Activated T-cell treated with anti-CD3 and anti-CD28 coated beads, Interleukin-2, amount 50 U/mL, for 4 hours (primary cell): ENCODE data around the gene CLSTN2. TPM values are rescaled to one million over a fixed set of nuclear protein-coding genes. Genes with fewer than 3 reads are reported as not detected.

Experiments used
- ATAC-seq, 2 donors: fragments of 200-7000 bp; cut with Tn5 transposase; one replicate each; pipeline ENCODE4 v1.10.0; 2021
- DNase-seq: peaks from one replicate; pipeline ENCODE4 v3.0.0-alpha.2; 2020
- H3K27me3 Mint-ChIP-seq: one replicate; pipeline ENCODE4 v1.8.0; 2021; ENCODE audit warnings: low read depth, mixed read lengths
- H3K36me3 Mint-ChIP-seq: one replicate; pipeline ENCODE4 v1.8.0; 2022; ENCODE audit warnings: mixed read lengths; ENCODE audit not compliant: insufficient read depth
- H3K4me1 Mint-ChIP-seq: one replicate; pipeline ENCODE4 v1.8.0; 2021; ENCODE audit warnings: low read depth, mixed read lengths
- H3K4me3 Mint-ChIP-seq: one replicate; pipeline ENCODE4 v1.8.0; 2021; ENCODE audit warnings: mild to moderate bottlenecking, moderate library complexity, mixed read lengths
- H3K9me3 Mint-ChIP-seq: one replicate; pipeline ENCODE4 v1.8.0; 2021; ENCODE audit warnings: mixed read lengths
- total RNA-seq, 3 donors: library from RNA; stranded (reverse); gene quantifications; one replicate each; pipeline ENCODE4 v1.2.1, GENCODE V29; 2021

The CLSTN2 gene
- total RNA-seq, 3 donors from 2014 or later, result under 0.01 to 0.10 (median 0.03) TPM

- Mint-ChIP-seq H3K27me3 (no peaks in the 10 kb centered on the region), H3K4me1 (no peaks in the 10 kb centered on the region), H3K4me3 (no peak overlapping the region), H3K36me3 (no peaks in the 10 kb centered on the region), H3K9me3 (no peaks in the 10 kb centered on the region)
- ATAC-seq, result no peak
- no peak for DNase-seq
Observed at GRCh38 chr3:140250010-140250855, 315.2 kb downstream of the CLSTN2 start.

GRCh38 chr3:140250945-140251344, 316.0 kb downstream of the CLSTN2 start:
- Mint-ChIP-seq H3K27me3 (no peaks in the 10 kb centered on the region), H3K36me3 (no peaks in the 10 kb centered on the region), H3K4me1 (no peaks in the 10 kb centered on the region), H3K4me3 (no peak overlapping the region), H3K9me3 (no peaks in the 10 kb centered on the region)
- ATAC-seq (no peak), DNase-seq (no peak)

GRCh38 chr3:140251678-140252077, 316.7 kb downstream of the CLSTN2 start:
- no peaks in the 10 kb centered on the region for H3K36me3 Mint-ChIP-seq
- no peaks in the 10 kb centered on the region for H3K27me3 Mint-ChIP-seq
- no peak overlapping the region for H3K4me3 Mint-ChIP-seq
- H3K4me1 Mint-ChIP-seq, result no peaks in the 10 kb centered on the region
- H3K9me3 Mint-ChIP-seq, result no peaks in the 10 kb centered on the region
- ATAC-seq (no peak), DNase-seq (no peak)

GRCh38 chr3:140252812-140253656, 318.0 kb downstream of the CLSTN2 start:
- Mint-ChIP-seq H3K9me3 (no peaks in the 10 kb centered on the region), H3K36me3 (no peaks in the 10 kb centered on the region), H3K4me3 (no peak overlapping the region), H3K27me3 (no peaks in the 10 kb centered on the region), H3K4me1 (no peaks in the 10 kb centered on the region)
- ATAC-seq (no peak), DNase-seq (no peak)

GRCh38 chr3:140258222-140258724, 323.3 kb downstream of the CLSTN2 start:
- Mint-ChIP-seq H3K4me3 (no peak overlapping the region), H3K36me3 (no peaks in the 10 kb centered on the region), H3K9me3 (no peaks in the 10 kb centered on the region), H3K27me3 (no peaks in the 10 kb centered on the region), H3K4me1 (no peaks in the 10 kb centered on the region)
- ATAC-seq (no peak), DNase-seq (no peak)

- no peaks in the 10 kb centered on the region for H3K36me3 Mint-ChIP-seq
- no peaks in the 10 kb centered on the region for H3K4me1 Mint-ChIP-seq
- H3K9me3 Mint-ChIP-seq, result no peaks in the 10 kb centered on the region
- H3K27me3 Mint-ChIP-seq, result no peaks in the 10 kb centered on the region
- ATAC-seq, result no peak
- DNase-seq, result no peak
- H3K4me3 Mint-ChIP-seq, result no peak overlapping the region
Observed at GRCh38 chr3:140265302-140265701, 330.3 kb downstream of the CLSTN2 start.

GRCh38 chr3:140268103-140268502, 333.1 kb downstream of the CLSTN2 start:
- H3K27me3 Mint-ChIP-seq, result no peaks in the 10 kb centered on the region
- no peak overlapping the region for H3K4me3 Mint-ChIP-seq
- ATAC-seq (no peak), DNase-seq (no peak)
- no peaks in the 10 kb centered on the region for H3K9me3 Mint-ChIP-seq
- H3K36me3 Mint-ChIP-seq, result no peaks in the 10 kb centered on the region
- no peaks in the 10 kb centered on the region for H3K4me1 Mint-ChIP-seq

GRCh38 chr3:140268610-140269009, 333.6 kb downstream of the CLSTN2 start:
- no peaks in the 10 kb centered on the region for H3K4me1 Mint-ChIP-seq
- ATAC-seq, result no peak

GRCh38 chr3:140270329-140270728, 335.3 kb downstream of the CLSTN2 start:
- DNase-seq (no peak), ATAC-seq (no peak)
- Mint-ChIP-seq H3K27me3 (peaks cover 5% of the 10 kb centered on the region), H3K4me3 (no peak overlapping the region), H3K4me1 (no peaks in the 10 kb centered on the region), H3K9me3 (no peaks in the 10 kb centered on the region), H3K36me3 (no peaks in the 10 kb centered on the region)

More at GRCh38 chr3:140268610-140269009, 333.6 kb downstream of the CLSTN2 start:
- no peak overlapping the region for H3K4me3 Mint-ChIP-seq
- H3K9me3 Mint-ChIP-seq, result no peaks in the 10 kb centered on the region
- no peaks in the 10 kb centered on the region for H3K36me3 Mint-ChIP-seq
- no peaks in the 10 kb centered on the region for H3K27me3 Mint-ChIP-seq
- DNase-seq, result no peak

GRCh38 chr3:140273542-140274195, 338.7 kb downstream of the CLSTN2 start:
- no peak overlapping the region for H3K4me3 Mint-ChIP-seq
- DNase-seq (no peak), ATAC-seq (no peak)
- peaks cover 5% of the 10 kb centered on the region for H3K27me3 Mint-ChIP-seq
- H3K9me3 Mint-ChIP-seq, result no peaks in the 10 kb centered on the region
- no peaks in the 10 kb centered on the region for H3K36me3 Mint-ChIP-seq
- H3K4me1 Mint-ChIP-seq, result no peaks in the 10 kb centered on the region

GRCh38 chr3:140274429-140274828, 339.4 kb downstream of the CLSTN2 start:
- Mint-ChIP-seq H3K9me3 (no peaks in the 10 kb centered on the region), H3K4me3 (no peak overlapping the region), H3K27me3 (peaks cover 5% of the 10 kb centered on the region), H3K36me3 (no peaks in the 10 kb centered on the region), H3K4me1 (no peaks in the 10 kb centered on the region)
- ATAC-seq (no peak), DNase-seq (no peak)

- H3K36me3 Mint-ChIP-seq, result no peaks in the 10 kb centered on the region
Observed at GRCh38 chr3:140276703-140277102, 341.7 kb downstream of the CLSTN2 start.

GRCh38 chr3:140277886-140278285, 342.9 kb downstream of the CLSTN2 start:
- H3K9me3 Mint-ChIP-seq, result no peaks in the 10 kb centered on the region
- H3K27me3 Mint-ChIP-seq, result peaks cover 5% of the 10 kb centered on the region
- no peaks in the 10 kb centered on the region for H3K36me3 Mint-ChIP-seq
- H3K4me3 Mint-ChIP-seq, result no peak overlapping the region
- DNase-seq (no peak), ATAC-seq (no peak)
- H3K4me1 Mint-ChIP-seq, result no peaks in the 10 kb centered on the region

More at GRCh38 chr3:140276703-140277102, 341.7 kb downstream of the CLSTN2 start:
- Mint-ChIP-seq H3K9me3 (no peaks in the 10 kb centered on the region), H3K4me1 (no peaks in the 10 kb centered on the region), H3K27me3 (peaks cover 5% of the 10 kb centered on the region), H3K4me3 (no peak overlapping the region)
- DNase-seq (no peak), ATAC-seq (no peak)

GRCh38 chr3:140284372-140284771, 349.4 kb downstream of the CLSTN2 start:
- no peaks in the 10 kb centered on the region for H3K36me3 Mint-ChIP-seq
- no peaks in the 10 kb centered on the region for H3K4me1 Mint-ChIP-seq
- DNase-seq (no peak), ATAC-seq (no peak)
- H3K9me3 Mint-ChIP-seq, result no peaks in the 10 kb centered on the region
- H3K27me3 Mint-ChIP-seq, result no peaks in the 10 kb centered on the region
- H3K4me3 Mint-ChIP-seq, result no peak overlapping the region
